SKM-1 treated with dmso at 0.1 percent for 144 hours (cell line): Measurements from ENCODE around the gene OR51B4.
"Not testable (repeated sequence)": the region's sequence is repeated elsewhere in the genome, so short reads cannot be mapped to it uniquely, and the experiment has no call there.

Experiments used
- DNase-seq: peaks from one replicate; lab custom pipeline; 2025; ENCODE audit not compliant: unreplicated experiment; lab: John Stamatoyannopoulos, UW

Gene OR51B4

GRCh38 chr11:5301846-5302245 is at the start of gene OR51B4:
Gene OR51B4, minus strand, starts transcription at chr11:5301946. Its CDS starts 0 bp downstream, at chr11:5301946.
- no peak for DNase-seq

GRCh38 chr11:5351208-5351607 is 49.5 kb upstream of the OR51B4 start, which contains the start of gene OR51B6:
Gene OR51B6, plus strand, starts transcription at chr11:5351508. Its CDS starts 0 bp downstream, at chr11:5351508.
- no peak for DNase-seq

GRCh38 chr11:5349550-5349949 is 47.8 kb upstream of the OR51B4 start:
- no peak for DNase-seq

GRCh38 chr11:5348551-5349194 is 46.9 kb upstream of the OR51B4 start:
- DNase-seq = no peak

- DNase-seq = no peak
These were observed 44.1 kb upstream of the OR51B4 start for GRCh38 chr11:5345831-5346230.

- no peak for DNase-seq
These were observed 42.0 kb upstream of the OR51B4 start, which contains the start of gene OR51B5 for GRCh38 chr11:5343474-5344335. Gene OR51B5, minus strand, starts transcription at chr11:5343524. Its CDS starts 0 bp downstream, at chr11:5343524.

- no peak for DNase-seq
These were observed 38.1 kb upstream of the OR51B4 start for GRCh38 chr11:5339771-5340322.

- DNase-seq = not testable (repeated sequence)
These were observed 35.5 kb upstream of the OR51B4 start for GRCh38 chr11:5337253-5337652.

- DNase-seq = no peak
These were observed 34.6 kb upstream of the OR51B4 start for GRCh38 chr11:5336331-5336730.

GRCh38 chr11:5335170-5335569 is 33.4 kb upstream of the OR51B4 start:
- DNase-seq = no peak

- no peak for DNase-seq
These were observed 22.5 kb upstream of the OR51B4 start, which contains the start of gene OR51B2 for GRCh38 chr11:5324197-5324596. Gene OR51B2, minus strand, starts transcription at chr11:5324297. Its CDS starts 0 bp downstream, at chr11:5324297.

GRCh38 chr11:5317292-5317691 is 15.5 kb upstream of the OR51B4 start:
- DNase-seq = no peak

GRCh38 chr11:5313326-5314023 is 11.7 kb upstream of the OR51B4 start:
- DNase-seq = not testable (repeated sequence)

- no peak for DNase-seq
These were observed 8.7 kb upstream of the OR51B4 start for GRCh38 chr11:5310423-5310822.

- DNase-seq = no peak
These were observed 5.7 kb upstream of the OR51B4 start for GRCh38 chr11:5307256-5308019.

- no peak for DNase-seq
These were observed 2.3 kb upstream of the OR51B4 start for GRCh38 chr11:5304046-5304445.

GRCh38 chr11:5303626-5304025 is 1.9 kb upstream of the OR51B4 start:
- DNase-seq = no peak

GRCh38 chr11:5300251-5300650 is 1.5 kb downstream of the OR51B4 start:
- no peak for DNase-seq

- no peak for DNase-seq
These were observed 3.3 kb downstream of the OR51B4 start for GRCh38 chr11:5298451-5298850.

GRCh38 chr11:5297721-5298323 is 3.9 kb downstream of the OR51B4 start:
- DNase-seq = no peak
